ENCODE measurements around the gene INTS4.
"Not testable (repeated sequence)": the region's sequence is repeated elsewhere in the genome, so short reads cannot be mapped to it uniquely, and the experiment has no call there.

INTS4 gene

DNA sequence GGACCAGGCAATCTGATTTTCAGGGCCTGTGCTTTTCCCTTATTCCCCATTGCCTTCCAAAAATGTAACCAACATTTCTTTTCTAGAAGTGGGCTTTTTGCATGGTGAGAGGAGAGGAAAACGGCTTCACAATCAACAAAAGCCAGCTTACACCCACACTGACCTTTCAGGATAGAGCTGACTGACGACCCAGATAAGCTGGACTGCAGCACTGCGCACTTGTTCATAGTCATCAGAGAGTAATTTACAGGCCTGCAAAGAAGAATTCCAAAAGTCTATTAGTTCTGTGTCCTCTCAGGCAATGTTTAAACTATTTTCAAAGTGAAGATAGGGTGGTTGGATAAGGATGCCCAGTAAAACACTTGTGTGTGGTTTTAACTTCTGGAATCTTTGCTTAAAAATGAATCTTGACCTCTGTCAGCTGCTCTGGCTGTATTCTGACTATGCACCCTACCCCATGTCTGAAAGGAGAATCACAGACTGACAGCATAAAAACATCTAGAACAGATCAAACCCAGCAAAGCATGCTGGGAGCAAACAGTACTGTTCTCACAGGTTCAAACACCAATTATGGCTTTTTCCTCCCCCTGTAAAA, 35.8 kb downstream of the INTS4 start:
- WGBS (ENCODE audit: insufficient coverage, insufficient read length): no CpG with 5 or more reads among the region's 3 CpGs
- not testable (repeated sequence) for H3K27ac ChIP-seq (ENCODE audit: low read length); DNase-seq (ENCODE audit: low read depth, low spot score); H3K4me1 ChIP-seq (ENCODE audit: control insufficient read depth, insufficient read depth, low read length); H3K36me3 ChIP-seq (ENCODE audit: control insufficient read depth, insufficient read depth, low read length); H3K9me3 ChIP-seq (ENCODE audit: control insufficient read depth, insufficient read depth, low read length); H3K4me3 ChIP-seq (ENCODE audit: low read length); H3K27me3 ChIP-seq (ENCODE audit: control insufficient read depth, insufficient read depth, low read length)

DNA sequence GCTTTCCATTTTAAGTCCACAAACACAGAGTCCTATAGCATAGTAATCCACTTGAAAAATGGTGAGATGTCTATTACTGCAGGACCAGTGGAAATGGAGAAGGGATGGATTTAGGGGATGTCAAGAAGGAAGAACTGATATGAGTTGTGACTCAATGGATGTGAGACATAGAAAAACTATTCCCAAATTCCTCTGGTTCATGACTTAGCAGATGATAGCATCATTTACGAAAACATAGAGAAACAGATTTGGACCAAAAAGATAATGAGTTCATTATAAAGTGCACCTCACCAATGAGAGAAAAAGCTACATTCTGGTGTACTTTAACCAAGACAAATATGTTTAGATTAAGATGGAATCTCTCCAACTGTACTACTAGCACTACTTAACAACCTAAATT, 51.2 kb downstream of the INTS4 start:
- not testable (repeated sequence) for H3K9me3 ChIP-seq (ENCODE audit: control insufficient read depth, insufficient read depth, low read length); H3K4me3 ChIP-seq (ENCODE audit: low read length); DNase-seq (ENCODE audit: low read depth, low spot score); H3K27me3 ChIP-seq (ENCODE audit: control insufficient read depth, insufficient read depth, low read length); H3K36me3 ChIP-seq (ENCODE audit: control insufficient read depth, insufficient read depth, low read length); H3K27ac ChIP-seq (ENCODE audit: low read length); H3K4me1 ChIP-seq (ENCODE audit: control insufficient read depth, insufficient read depth, low read length)
- WGBS (ENCODE audit: insufficient coverage, insufficient read length): no CpG with 5 or more reads among the region's 1 CpG

DNA sequence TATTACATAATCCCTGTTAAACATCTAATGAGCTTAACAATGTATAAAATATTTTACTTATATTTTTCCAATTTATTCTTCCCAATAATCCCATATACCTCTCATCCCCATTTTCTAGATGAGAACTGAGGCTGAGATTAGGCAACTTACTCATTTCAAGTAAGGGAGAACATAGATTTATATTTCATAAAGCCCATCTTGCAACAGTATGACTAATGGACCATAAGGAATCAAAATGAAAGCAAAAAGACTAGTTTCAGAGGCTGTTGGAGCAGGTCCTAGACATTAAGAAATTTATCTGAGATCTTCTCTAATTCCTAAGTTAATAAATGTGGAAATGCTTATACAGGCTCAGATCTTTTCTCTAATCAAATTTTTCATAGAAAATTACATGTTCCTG, 52.0 kb downstream of the INTS4 start:
- H3K4me3 ChIP-seq (ENCODE audit: low read length); H3K4me1 ChIP-seq (ENCODE audit: control insufficient read depth, insufficient read depth, low read length); DNase-seq (ENCODE audit: low read depth, low spot score); H3K27ac ChIP-seq (ENCODE audit: low read length); H3K9me3 ChIP-seq (ENCODE audit: control insufficient read depth, insufficient read depth, low read length); H3K27me3 ChIP-seq (ENCODE audit: control insufficient read depth, insufficient read depth, low read length); H3K36me3 ChIP-seq (ENCODE audit: control insufficient read depth, insufficient read depth, low read length): not testable (repeated sequence)

DNA sequence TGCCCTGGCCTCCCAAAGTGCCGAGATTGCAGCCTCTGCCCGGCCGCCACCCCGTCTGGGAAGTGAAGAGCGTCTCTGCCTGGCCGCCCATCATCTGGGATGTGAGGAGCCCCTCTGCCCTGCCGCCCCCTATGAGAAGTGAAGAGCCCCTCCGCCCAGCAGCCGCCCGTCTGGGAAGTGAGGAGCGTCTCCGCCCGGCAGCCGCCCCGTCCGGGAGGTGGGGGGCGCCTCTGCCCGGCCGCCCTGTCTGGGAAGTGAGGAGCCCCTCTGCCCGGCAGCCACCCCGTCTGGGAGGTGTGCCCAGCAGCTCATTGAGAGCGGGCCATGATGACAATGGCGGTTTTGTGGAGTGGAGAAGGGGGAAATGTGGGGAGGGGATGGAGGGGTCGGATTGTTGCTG, 60.9 kb downstream of the INTS4 start:
- not testable (repeated sequence) for H3K4me1 ChIP-seq (ENCODE audit: control insufficient read depth, insufficient read depth, low read length); DNase-seq (ENCODE audit: low read depth, low spot score); H3K27ac ChIP-seq (ENCODE audit: low read length); H3K36me3 ChIP-seq (ENCODE audit: control insufficient read depth, insufficient read depth, low read length); H3K27me3 ChIP-seq (ENCODE audit: control insufficient read depth, insufficient read depth, low read length); H3K9me3 ChIP-seq (ENCODE audit: control insufficient read depth, insufficient read depth, low read length); H3K4me3 ChIP-seq (ENCODE audit: low read length)
- WGBS (ENCODE audit: insufficient coverage, insufficient read length): no CpG with 5 or more reads among the region's 24 CpGs

DNA sequence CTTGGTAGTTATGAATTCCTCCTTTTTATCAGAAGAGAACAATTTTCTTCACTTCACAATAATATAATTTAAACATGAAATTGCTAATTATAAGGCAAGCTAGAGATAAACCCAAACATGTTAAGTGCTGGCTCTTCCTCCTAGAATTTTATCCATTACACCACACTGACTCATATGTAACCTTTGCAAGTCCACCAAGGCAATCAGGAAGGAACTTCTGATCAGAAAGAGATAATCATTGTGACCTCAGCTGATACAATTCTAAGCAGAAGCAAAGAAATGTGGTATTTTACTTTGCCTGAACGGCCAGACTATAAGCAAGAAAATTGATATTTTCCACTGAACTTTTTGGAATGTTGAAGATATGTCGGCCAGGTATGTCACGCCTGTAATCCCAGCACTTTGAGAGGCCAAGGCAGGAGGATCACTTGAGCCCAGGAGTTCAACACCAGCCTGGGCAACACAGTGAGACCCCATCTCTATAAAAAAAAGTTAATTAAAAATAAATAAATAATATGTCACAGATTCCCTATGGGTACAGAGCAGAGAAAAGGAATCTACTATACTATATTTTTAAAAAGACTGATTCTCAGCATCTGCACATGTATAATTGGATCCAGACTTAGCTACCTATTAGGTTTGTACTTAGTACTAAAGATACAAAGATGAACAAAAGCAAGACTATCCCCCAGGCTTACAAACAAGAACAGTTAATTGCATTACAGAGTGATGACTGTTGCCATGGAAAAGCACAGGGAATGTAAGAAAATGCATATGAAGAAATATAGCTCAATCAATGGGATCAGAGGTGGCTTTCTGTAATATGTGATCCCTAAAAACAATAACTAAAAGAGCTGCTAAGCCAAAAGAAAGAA, 63.9 kb downstream of the INTS4 start:
- H3K4me3 ChIP-seq (ENCODE audit: low read length); DNase-seq (ENCODE audit: low read depth, low spot score); H3K27me3 ChIP-seq (ENCODE audit: control insufficient read depth, insufficient read depth, low read length); H3K36me3 ChIP-seq (ENCODE audit: control insufficient read depth, insufficient read depth, low read length); H3K27ac ChIP-seq (ENCODE audit: low read length); H3K9me3 ChIP-seq (ENCODE audit: control insufficient read depth, insufficient read depth, low read length); H3K4me1 ChIP-seq (ENCODE audit: control insufficient read depth, insufficient read depth, low read length): not testable (repeated sequence)
- WGBS (ENCODE audit: insufficient coverage, insufficient read length): no CpG with 5 or more reads among the region's 3 CpGs

DNA sequence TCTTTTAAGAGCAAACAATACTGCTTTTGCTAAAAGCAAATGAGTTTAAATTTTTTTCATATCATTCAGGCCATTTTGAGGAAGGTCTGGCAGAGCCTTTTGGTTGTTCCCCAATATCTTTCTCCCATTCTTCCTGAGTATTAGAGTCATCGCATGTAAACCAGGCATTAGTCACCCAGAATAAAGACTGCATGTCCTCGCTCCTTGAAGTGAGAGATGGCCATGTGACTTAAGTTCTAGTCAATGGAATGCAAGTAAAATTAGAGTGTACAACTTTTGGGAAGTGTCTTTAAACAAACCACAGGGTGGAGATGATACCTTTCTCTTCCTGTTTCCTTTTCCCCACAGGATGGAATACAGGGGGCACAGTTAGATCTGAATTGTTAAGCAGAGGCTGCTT, 76.8 kb downstream of the INTS4 start:
- not testable (repeated sequence) for H3K36me3 ChIP-seq (ENCODE audit: control insufficient read depth, insufficient read depth, low read length); H3K27ac ChIP-seq (ENCODE audit: low read length); H3K27me3 ChIP-seq (ENCODE audit: control insufficient read depth, insufficient read depth, low read length); DNase-seq (ENCODE audit: low read depth, low spot score); H3K9me3 ChIP-seq (ENCODE audit: control insufficient read depth, insufficient read depth, low read length); H3K4me3 ChIP-seq (ENCODE audit: low read length); H3K4me1 ChIP-seq (ENCODE audit: control insufficient read depth, insufficient read depth, low read length)
- WGBS (ENCODE audit: insufficient coverage, insufficient read length): no CpG with 5 or more reads among the region's 2 CpGs

DNA sequence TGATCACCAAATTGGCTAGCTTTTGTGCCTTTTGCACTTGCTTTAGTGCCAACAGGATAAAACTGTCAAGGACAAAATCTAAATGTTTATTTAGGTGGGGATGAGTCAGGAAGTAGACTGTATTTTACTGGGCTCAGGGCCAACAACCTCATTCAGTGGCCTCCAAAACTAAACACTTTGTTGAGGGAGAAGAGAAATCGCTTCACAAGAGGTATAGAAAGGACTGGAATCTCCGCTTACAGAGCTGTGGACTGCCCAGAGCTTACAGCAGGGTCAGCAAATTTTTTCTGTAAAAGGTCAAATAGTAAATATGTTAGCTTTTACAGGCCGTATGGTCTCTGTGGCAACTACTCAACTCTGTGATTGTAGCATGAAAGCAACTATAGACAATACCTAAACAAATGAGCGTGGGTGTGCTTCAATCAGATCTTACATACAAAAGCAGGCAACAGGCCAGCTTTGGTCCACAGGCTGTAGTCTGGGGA, 80.1 kb downstream of the INTS4 start:
- not testable (repeated sequence) for DNase-seq (ENCODE audit: low read depth, low spot score); H3K4me3 ChIP-seq (ENCODE audit: low read length); H3K9me3 ChIP-seq (ENCODE audit: control insufficient read depth, insufficient read depth, low read length); H3K27ac ChIP-seq (ENCODE audit: low read length); H3K27me3 ChIP-seq (ENCODE audit: control insufficient read depth, insufficient read depth, low read length); H3K4me1 ChIP-seq (ENCODE audit: control insufficient read depth, insufficient read depth, low read length); H3K36me3 ChIP-seq (ENCODE audit: control insufficient read depth, insufficient read depth, low read length)
- WGBS (ENCODE audit: insufficient coverage, insufficient read length): no CpG with 5 or more reads among the region's 4 CpGs

DNA sequence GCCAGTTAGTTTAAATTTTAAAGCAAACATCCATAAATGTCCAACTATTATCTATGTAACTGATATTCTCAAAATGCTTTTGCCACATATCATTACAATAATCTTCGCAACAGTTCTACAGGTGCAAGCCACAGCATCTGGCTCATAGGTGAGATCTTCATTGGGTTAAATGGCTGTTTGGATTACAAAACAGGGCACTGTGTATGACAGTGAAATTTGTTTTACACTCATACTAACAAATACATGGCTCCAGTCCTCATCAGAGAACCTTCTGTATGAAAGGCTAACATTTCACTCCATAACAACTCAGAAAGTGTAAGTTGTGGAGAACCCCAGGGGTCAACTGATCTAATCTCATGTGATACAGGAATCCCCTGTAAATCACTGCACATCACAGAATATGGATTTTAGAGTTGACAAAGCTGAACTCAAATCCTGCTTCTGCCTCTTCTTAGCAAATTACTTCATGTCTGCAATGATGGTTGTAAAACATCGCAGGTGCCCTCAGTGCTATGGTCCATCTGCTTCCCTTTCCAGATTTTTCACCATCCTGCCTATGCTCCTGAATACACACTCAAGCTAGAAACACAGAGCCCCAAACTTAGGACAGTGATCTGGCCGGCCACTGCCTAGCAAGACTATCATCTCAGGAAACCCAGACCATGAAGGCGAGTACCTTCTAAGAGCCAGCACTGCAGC, 80.7 kb downstream of the INTS4 start:
- not testable (repeated sequence) for DNase-seq (ENCODE audit: low read depth, low spot score)

DNA sequence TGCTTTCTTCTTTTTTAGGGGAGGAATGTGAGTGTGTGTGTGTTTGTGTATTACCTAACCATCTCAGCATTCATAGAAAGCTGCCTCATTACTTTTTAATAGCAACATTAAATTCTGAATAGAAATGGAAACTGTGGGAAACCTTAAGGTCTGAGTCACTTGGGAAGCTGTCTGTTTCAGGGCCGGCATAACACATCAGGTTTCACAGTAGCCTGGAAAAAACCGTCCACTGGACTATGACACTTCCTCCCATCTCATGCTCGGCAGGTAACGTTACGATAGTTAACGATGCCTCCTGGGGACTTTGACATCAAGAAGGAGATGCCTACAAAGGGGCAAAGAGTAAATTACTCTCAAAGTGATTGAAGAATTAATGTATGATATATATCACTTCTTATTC, 83.6 kb downstream of the INTS4 start:
- not testable (repeated sequence) for DNase-seq (ENCODE audit: low read depth, low spot score); H3K27me3 ChIP-seq (ENCODE audit: control insufficient read depth, insufficient read depth, low read length); H3K36me3 ChIP-seq (ENCODE audit: control insufficient read depth, insufficient read depth, low read length); H3K9me3 ChIP-seq (ENCODE audit: control insufficient read depth, insufficient read depth, low read length); H3K4me1 ChIP-seq (ENCODE audit: control insufficient read depth, insufficient read depth, low read length); H3K4me3 ChIP-seq (ENCODE audit: low read length); H3K27ac ChIP-seq (ENCODE audit: low read length)
- no CpG with 5 or more reads among the region's 6 CpGs for WGBS (ENCODE audit: insufficient coverage, insufficient read length)

More for the DNA sequence above, 80.7 kb downstream of the INTS4 start:
- not testable (repeated sequence) for H3K27me3 ChIP-seq (ENCODE audit: control insufficient read depth, insufficient read depth, low read length); H3K27ac ChIP-seq (ENCODE audit: low read length); H3K36me3 ChIP-seq (ENCODE audit: control insufficient read depth, insufficient read depth, low read length); H3K9me3 ChIP-seq (ENCODE audit: control insufficient read depth, insufficient read depth, low read length); H3K4me3 ChIP-seq (ENCODE audit: low read length); H3K4me1 ChIP-seq (ENCODE audit: control insufficient read depth, insufficient read depth, low read length)
- no CpG with 5 or more reads among the region's 4 CpGs for WGBS (ENCODE audit: insufficient coverage, insufficient read length)

DNA sequence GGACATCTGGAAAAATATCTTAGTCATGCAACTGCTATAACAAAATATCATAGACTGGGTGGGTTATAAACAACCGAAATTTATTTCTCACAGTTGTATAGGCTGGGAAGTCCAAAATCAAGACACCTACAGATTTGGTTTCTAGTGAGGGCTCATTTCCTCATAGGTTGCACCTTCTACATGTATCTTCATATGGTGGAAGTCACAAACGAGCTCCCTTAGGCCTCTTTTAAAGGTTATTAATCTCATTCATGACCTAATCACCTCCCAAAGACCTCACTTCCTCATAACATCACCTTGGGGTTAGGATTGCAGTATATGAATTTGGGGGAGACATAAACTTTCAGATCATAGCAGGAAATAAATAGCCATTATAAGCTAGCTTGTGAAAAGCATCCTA, 85.2 kb downstream of the INTS4 start:
- Histone ChIP-seq H3K4me1 (ENCODE audit: control insufficient read depth, insufficient read depth, low read length) (no peaks in the 10 kb centered on the region), H3K9me3 (ENCODE audit: control insufficient read depth, insufficient read depth, low read length) (no peaks in the 10 kb centered on the region), H3K27ac (ENCODE audit: low read length) (no peak overlapping the region), H3K27me3 (ENCODE audit: control insufficient read depth, insufficient read depth, low read length) (no peaks in the 10 kb centered on the region), H3K36me3 (ENCODE audit: control insufficient read depth, insufficient read depth, low read length) (no peaks in the 10 kb centered on the region), H3K4me3 (ENCODE audit: low read length) (no peak overlapping the region)
- WGBS (ENCODE audit: insufficient coverage, insufficient read length): no CpG with 5 or more reads among the region's 2 CpGs
- no peak for DNase-seq (ENCODE audit: low read depth, low spot score)

Measured in iPS DF 6.9 (cell line).